Gastroesophageal sphincter (tissue), 3 donors: ENCODE results near the gene PDE6A.

ENCODE experiments used
- CTCF ChIP-seq, 4 experiments: fragments of 200-600 bp in 2 of 4; fragments of 450-650 bp in 2 of 4; sonication (generic) in 1 of 4; IDR thresholded peaks; one replicate each; pipeline ENCODE4 v1.5.1; 2017 to 2019; ENCODE audit warnings: antibody characterized with exemption in 4 of 4, mild to moderate bottlenecking in 2 of 4, moderate library complexity in 2 of 4
- EP300 ChIP-seq: sonication (generic); formaldehyde crosslinking; IDR thresholded peaks from one replicate; pipeline ENCODE4 v1.6.1; 2017; ENCODE audit warnings: antibody characterized with exemption, mild to moderate bottlenecking
- POLR2A ChIP-seq, 2 donors: fragments of 450-650 bp; IDR thresholded peaks; one replicate each; pipeline ENCODE4 v1.6.1; 2017; ENCODE audit warnings: antibody characterized with exemption in 2 of 2, mild to moderate bottlenecking in 2 of 2, moderate library complexity in 1 of 2

GRCh38 chr5:149887622-149888183 lies 56.9 kb downstream of the PDE6A start:
- TF ChIP-seq CTCF (IDR thresholded peaks at IDR 0.05) = no peak
- TF ChIP-seq POLR2A (IDR thresholded peaks at IDR 0.05) = no peak
- no peak for TF ChIP-seq EP300
